WERI-Rb-1 (cell line): ENCODE results near the gene ZNF148.
"Not testable (repeated sequence)": the region's sequence is repeated elsewhere in the genome, so short reads cannot be mapped to it uniquely, and the experiment has no call there.

Experiments used
- DNase-seq: peaks from one replicate; pipeline ENCODE4 v3.0.0-alpha.2; 2020
- H3K27ac ChIP-seq: fragments of 250-450 bp; sonication (Bioruptor Pico); 2 replicates; pipeline ENCODE4 v1.5.1; 2020; ENCODE audit warnings: mild to moderate bottlenecking, moderate library complexity
- H3K27me3 ChIP-seq: fragments of 250-450 bp; sonication (Bioruptor Pico); 2 replicates; pipeline ENCODE4 v1.5.1; 2021; ENCODE audit warnings: mild to moderate bottlenecking, low read depth, moderate library complexity; ENCODE audit not compliant: insufficient read depth, severe bottlenecking
- H3K36me3 ChIP-seq: fragments of 250-450 bp; sonication (Bioruptor Pico); 2 replicates; pipeline ENCODE4 v1.5.1; 2020; ENCODE audit warnings: mild to moderate bottlenecking, moderate library complexity
- H3K4me3 ChIP-seq: 2 replicates; pipeline ENCODE4 v1.5.1; 2011; ENCODE audit warnings: low read depth, mild to moderate bottlenecking, control low read depth, low read length
- H3K9me3 ChIP-seq: fragments of 250-450 bp; sonication (Bioruptor Pico); 2 replicates; pipeline ENCODE4 v1.5.1; 2021; ENCODE audit warnings: mild to moderate bottlenecking, moderate library complexity; ENCODE audit not compliant: severe bottlenecking
- TF ChIP-seq, protein P1 (sequence below): IDR thresholded peaks from 2 replicates; pipeline ENCODE4 v1.5.1; 2011; ENCODE audit warnings: low read depth, mild to moderate bottlenecking, control low read depth, inconsistent platforms, low read length

ZNF148 gene

DNA sequence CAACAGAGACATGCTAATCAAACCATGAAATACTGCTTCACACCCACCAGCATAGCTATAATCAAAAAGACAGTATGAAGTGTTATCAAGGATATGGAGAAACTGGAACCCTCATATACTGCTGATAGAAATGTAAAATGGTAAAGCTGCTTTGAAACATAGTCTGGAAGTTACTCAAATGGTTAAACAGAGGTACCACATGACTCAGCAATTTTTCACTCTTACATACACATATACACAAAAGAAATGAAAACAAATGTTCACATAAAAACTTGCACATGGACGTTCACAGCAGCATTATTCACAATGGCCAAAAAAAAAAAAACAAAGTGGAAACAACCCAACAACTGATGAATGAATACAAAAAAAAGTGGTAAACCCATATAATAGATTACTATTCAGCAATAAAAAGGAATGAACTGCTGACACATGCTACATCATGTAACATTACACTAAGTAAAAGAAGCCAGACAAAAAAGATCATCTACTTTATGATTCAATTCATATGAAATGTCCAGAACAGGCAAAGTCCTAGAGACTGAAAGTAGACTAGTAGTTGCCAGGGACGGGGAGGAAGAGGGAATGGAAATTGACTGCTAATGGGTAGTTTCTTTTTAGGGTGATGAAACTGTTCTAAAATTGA, 23.2 kb downstream of the ZNF148 start:
- Histone ChIP-seq H3K4me3 (no peak overlapping the region), H3K36me3 (peaks cover 3% of the 10 kb centered on the region; the same call in 1 of the 2 replicates), H3K27ac (no peak overlapping the region), H3K27me3 (no peaks in the 10 kb centered on the region), H3K9me3 (no peaks in the 10 kb centered on the region)
- TF ChIP-seq, protein P1, sequence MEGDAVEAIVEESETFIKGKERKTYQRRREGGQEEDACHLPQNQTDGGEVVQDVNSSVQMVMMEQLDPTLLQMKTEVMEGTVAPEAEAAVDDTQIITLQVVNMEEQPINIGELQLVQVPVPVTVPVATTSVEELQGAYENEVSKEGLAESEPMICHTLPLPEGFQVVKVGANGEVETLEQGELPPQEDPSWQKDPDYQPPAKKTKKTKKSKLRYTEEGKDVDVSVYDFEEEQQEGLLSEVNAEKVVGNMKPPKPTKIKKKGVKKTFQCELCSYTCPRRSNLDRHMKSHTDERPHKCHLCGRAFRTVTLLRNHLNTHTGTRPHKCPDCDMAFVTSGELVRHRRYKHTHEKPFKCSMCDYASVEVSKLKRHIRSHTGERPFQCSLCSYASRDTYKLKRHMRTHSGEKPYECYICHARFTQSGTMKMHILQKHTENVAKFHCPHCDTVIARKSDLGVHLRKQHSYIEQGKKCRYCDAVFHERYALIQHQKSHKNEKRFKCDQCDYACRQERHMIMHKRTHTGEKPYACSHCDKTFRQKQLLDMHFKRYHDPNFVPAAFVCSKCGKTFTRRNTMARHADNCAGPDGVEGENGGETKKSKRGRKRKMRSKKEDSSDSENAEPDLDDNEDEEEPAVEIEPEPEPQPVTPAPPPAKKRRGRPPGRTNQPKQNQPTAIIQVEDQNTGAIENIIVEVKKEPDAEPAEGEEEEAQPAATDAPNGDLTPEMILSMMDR = no peak
- DNase-seq = no peak

DNA sequence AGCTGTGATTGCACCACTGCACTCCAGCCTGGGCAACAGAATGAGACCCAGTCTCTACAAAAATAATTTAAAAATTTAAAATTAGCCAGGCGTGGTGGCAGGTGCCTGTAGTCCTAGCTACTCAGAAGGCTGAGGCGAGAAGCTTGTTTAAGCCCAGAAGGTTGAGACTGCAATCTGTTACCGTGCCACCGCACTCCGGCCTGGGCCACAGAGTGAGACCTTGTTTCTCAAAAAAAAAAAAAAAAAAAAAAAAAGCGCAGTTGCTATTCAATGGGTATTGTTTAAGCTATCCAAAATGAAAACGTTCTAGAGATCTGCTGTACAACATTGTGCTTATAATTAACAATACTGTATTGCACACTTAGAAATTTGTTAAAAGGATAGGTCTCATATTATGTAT, 24.0 kb downstream of the ZNF148 start:
- no peak overlapping the region for H3K4me3 ChIP-seq
- TF ChIP-seq, protein P1 = no peak
- no peak overlapping the region for H3K27ac ChIP-seq
- no peak for DNase-seq
- H3K27me3 ChIP-seq = no peaks in the 10 kb centered on the region
- peaks cover 3% of the 10 kb centered on the region; the same call in 1 of the 2 replicates for H3K36me3 ChIP-seq
- H3K9me3 ChIP-seq = no peaks in the 10 kb centered on the region

DNA sequence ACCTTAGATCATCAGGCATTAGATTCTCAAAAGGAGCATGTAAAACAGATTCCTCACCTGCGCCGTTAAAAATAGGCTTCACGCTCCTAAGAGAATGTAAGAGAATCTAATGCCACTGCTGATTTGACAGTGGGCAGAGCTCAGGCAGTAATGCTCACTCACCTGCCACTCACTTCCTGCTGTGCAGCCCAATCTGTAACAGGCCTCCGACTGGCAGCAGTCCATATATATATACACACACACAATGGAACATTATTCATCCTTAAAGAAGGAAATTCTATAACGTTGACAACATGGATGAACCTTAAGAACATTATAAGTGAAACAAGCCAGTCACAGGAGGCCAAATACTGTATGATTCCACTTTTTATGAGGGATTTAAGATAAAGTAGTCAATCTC, 24.5 kb downstream of the ZNF148 start:
- DNase-seq = no peak
- H3K27me3 ChIP-seq = no peaks in the 10 kb centered on the region
- TF ChIP-seq, protein P1 = no peak
- no peak overlapping the region for H3K4me3 ChIP-seq
- H3K36me3 ChIP-seq = peaks cover 3% of the 10 kb centered on the region; the same call in 1 of the 2 replicates
- peaks cover 3% of the 10 kb centered on the region for H3K9me3 ChIP-seq
- H3K27ac ChIP-seq = no peak overlapping the region

DNA sequence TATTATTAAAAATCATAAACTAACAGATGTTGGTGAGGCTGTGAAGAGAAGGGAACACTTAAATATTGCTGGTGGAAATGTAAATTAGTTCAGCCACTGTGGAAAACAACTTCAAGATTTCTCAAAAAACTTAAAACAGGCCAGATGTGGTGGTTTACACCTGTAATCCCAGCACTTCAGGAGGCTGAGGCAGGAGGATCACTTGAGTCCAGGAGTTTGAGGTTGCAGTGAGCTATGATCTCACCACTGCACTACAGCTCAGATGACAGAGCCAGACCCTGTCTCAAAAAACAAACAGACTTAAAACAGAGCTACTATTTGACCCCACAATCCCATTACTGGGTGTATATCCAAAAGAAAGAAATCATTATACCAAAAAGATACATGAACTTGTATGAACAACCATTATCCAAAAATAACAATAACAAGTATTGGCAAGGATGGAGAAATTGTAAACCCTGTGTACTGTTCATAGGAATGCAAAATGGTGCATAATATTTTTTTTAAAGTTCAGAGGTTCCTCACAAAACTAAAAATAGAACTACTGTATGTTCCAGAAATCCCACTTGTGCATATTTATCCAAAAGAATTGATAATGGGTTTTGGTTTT, 25.5 kb downstream of the ZNF148 start:
- Histone ChIP-seq H3K4me3 (no peak overlapping the region), H3K27me3 (no peaks in the 10 kb centered on the region), H3K36me3 (peaks cover 3% of the 10 kb centered on the region; the same call in 1 of the 2 replicates), H3K9me3 (peaks cover 3% of the 10 kb centered on the region), H3K27ac (no peak overlapping the region)
- TF ChIP-seq, protein P1 = no peak
- no peak for DNase-seq

DNA sequence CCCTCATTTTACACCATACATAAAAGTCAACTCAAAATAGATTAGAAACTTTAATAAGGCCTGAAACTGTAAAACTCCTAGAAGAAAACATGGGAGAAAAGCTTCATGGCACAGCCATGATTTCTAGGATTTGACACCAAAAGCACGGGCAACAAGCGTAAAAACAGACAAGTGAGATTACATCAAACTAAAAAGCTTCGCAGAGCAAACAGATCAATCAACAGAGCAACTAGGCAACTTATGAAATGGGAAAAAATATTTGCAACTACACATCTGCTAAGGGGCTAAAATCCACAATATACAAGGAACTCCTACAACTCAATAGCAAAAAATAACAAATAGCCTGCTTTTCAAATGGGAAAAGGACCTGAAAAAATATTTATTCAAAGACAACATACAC, 26.1 kb downstream of the ZNF148 start:
- H3K4me3 ChIP-seq = no peak overlapping the region
- peaks cover 3% of the 10 kb centered on the region; the same call in 1 of the 2 replicates for H3K36me3 ChIP-seq
- H3K9me3 ChIP-seq = peaks cover 3% of the 10 kb centered on the region
- TF ChIP-seq, protein P1 = no peak
- H3K27me3 ChIP-seq = no peaks in the 10 kb centered on the region
- no peak overlapping the region for H3K27ac ChIP-seq
- DNase-seq = no peak

DNA sequence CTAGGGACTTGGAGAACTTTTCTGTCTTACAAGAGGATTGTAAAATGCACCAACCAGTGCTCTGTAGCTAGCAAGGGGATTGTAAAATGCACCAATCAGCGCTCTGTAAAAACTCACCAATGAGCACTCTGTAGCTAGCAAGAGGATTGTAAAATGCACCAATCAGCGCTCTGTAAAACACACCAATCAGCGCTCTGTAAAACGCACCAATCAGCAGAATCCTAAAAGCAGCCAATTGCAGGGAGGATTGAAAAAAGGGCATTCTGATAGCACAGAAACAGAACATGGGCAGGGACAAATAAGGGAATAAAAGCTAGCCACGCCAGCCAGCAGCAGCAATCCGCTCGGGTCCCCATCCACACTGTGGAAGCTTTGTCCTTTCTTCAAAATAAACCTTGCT, 31.8 kb downstream of the ZNF148 start:
- H3K27me3 ChIP-seq, H3K4me3 ChIP-seq, DNase-seq, H3K27ac ChIP-seq, H3K36me3 ChIP-seq, H3K9me3 ChIP-seq: not testable (repeated sequence)
